UCSD-AML1 (cell line): Measurements from ENCODE around the gene WASF2.

Experiments
- DNase-seq: peaks from one replicate; lab custom pipeline; 2025; ENCODE audit not compliant: unreplicated experiment; lab: John Stamatoyannopoulos, UW

The WASF2 gene

DNA sequence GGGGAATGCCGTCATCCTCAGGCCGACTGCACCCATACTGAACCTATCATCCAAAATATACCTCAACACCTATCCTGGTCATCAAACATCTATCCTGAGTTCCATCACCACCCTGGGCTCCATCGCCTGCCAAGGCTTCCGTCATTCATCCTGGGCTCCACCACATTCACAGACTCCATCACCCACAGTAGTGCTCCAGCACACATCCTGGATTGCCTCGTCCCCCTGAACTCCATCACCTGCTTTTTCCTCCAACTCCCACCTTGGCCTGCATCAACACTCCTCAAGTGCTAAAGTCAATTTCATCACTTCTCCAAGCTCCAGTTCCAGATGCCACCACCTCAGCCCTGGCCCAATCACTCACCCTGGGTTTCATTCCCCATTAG, 131.0 kb downstream of the WASF2 start:
- DNase-seq: no peak

DNA sequence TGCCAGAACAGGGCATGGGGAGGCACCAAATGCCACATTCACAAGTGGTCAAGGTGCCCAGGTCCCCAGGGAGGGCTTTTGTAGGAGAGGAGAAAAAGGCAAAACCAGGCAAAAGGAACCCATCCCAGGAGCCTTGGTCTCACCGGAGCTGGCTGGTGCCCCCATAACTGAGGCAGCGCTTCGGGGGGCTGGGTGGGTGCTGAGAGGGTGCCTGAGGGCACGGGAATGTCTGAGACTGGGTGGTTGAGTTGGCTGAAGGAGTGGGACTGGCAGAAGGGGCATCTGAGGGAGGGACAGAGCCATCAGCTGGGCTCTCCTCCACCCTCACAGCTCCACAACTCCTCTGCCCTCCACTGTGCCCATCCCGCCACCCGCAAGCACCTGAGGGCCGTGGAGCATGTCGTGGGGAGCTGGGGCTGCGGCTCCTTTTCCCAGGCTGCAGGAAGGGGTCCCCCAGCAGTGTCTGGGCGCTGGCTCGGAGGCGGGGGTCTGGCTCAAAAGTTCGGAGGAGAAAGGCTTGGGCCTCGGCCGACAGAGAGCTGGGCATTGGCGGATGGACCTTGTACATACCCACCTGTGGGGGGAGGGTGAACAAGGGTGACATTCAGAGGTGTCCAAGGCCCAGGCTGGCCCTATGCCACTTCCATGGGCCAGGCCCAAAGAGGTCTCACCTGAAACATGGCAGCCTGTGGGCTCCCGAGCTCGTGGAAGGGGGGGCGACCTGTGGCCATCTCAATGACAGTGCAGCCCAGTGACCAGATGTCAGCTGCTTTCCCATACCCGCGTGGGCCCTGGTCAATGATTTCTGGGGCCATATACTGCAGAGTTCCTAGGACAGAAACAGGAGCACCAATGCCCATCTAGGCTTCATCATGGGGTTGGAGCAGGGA, 131.7 kb downstream of the WASF2 start:
- no peak for DNase-seq

- peak; percentile 54 for DNase-seq
Measured at GRCh38 chr1:27357281-27358037, 132.5 kb downstream of the WASF2 start.

GRCh38 chr1:27356619-27357280, 133.2 kb downstream of the WASF2 start:
- no peak for DNase-seq

DNA sequence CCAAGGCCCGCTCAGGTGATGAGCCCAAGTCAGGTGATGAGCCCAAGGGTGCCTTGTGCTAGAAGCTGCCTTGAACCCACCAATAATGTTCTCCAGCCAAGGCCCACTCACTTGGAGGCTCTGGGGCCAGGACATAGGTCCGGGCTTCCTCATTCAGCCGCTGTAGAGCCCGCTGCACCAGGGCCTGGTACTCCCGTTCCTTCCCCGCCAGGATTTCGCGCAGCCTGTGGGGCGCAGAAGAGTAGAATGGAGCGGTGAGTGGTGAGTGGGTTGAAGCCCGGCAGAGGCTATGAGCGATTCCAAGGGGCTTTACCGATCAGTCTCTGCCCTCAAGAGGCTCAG, 133.7 kb downstream of the WASF2 start:
- no peak for DNase-seq

GRCh38 chr1:27355683-27356082, 134.3 kb downstream of the WASF2 start:
- DNase-seq: no peak
